ENCODE results near the gene PLEKHB2. TPM values are rescaled to one million over a fixed set of nuclear protein-coding genes. Genes with fewer than 3 reads are reported as not detected.

Gene PLEKHB2
- total and polyA plus RNA-seq, 10 of the 15 experiments (the other 5 are each of a cell fraction or from before 2014, with no cell fraction given), result 12.3 to 55.6 (median 26.2) TPM

DNA sequence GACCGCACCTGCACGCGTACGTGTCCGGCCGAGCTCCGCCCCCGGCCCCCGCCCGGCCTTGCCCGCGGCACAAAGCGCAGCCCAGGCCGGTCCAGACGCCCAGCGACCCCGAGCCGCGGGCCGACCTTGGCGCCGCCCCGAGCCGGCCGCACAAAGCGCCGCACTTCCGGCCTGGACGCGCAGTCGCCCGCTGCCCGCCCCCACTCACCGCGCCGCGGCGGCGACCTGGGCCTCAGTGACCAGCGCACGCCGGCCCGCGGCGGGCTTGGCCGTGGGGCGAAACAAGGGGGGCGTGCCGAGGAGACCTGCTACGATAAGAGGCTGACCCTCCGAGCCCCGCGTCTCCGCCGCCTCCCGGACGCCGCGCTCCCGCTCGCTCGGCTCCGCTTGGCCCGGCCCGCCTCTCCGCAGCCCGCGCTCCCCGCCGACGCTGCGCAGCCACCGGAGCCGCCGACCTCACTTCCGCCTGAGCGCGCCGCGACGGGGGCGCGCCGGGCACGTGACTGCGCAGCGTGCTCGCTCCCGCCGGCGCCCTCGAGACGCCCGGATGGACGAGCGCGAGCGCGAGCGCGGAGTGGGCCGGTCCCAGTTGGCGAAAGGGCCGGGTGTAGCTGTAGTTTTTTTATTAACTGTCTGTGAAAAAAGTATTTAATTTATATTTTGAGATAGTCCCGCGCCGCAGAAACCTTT, 12.0 kb upstream of the PLEKHB2 start, which contains the start of gene FAM168B (continued):
- TF ChIP-seq, protein P1, sequence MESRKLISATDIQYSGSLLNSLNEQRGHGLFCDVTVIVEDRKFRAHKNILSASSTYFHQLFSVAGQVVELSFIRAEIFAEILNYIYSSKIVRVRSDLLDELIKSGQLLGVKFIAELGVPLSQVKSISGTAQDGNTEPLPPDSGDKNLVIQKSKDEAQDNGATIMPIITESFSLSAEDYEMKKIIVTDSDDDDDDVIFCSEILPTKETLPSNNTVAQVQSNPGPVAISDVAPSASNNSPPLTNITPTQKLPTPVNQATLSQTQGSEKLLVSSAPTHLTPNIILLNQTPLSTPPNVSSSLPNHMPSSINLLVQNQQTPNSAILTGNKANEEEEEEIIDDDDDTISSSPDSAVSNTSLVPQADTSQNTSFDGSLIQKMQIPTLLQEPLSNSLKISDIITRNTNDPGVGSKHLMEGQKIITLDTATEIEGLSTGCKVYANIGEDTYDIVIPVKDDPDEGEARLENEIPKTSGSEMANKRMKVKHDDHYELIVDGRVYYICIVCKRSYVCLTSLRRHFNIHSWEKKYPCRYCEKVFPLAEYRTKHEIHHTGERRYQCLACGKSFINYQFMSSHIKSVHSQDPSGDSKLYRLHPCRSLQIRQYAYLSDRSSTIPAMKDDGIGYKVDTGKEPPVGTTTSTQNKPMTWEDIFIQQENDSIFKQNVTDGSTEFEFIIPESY (IDR thresholded peaks at IDR 0.05), result no peak; the same call in 1 of the 2 replicates
- TF ChIP-seq, protein P2, sequence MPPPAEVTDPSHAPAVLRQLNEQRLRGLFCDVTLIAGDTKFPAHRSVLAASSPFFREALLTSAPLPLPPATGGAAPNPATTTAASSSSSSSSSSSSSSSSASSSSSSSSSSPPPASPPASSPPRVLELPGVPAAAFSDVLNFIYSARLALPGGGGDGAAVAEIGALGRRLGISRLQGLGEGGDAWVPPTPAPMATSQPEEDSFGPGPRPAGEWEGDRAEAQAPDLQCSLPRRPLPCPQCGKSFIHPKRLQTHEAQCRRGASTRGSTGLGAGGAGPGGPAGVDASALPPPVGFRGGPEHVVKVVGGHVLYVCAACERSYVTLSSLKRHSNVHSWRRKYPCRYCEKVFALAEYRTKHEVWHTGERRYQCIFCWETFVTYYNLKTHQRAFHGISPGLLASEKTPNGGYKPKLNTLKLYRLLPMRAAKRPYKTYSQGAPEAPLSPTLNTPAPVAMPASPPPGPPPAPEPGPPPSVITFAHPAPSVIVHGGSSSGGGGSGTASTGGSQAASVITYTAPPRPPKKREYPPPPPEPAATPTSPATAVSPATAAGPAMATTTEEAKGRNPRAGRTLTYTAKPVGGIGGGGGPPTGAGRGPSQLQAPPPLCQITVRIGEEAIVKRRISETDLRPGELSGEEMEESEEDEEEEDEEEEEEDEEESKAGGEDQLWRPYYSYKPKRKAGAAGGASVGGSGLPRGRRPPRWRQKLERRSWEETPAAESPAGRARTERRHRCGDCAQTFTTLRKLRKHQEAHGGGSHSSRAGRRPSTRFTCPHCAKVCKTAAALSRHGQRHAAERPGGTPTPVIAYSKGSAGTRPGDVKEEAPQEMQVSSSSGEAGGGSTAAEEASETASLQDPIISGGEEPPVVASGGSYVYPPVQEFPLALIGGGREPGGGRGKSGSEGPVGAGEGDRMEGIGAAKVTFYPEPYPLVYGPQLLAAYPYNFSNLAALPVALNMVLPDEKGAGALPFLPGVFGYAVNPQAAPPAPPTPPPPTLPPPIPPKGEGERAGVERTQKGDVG (CRISPR knock-in tag; IDR thresholded peaks at IDR 0.05), result no peak
- TF ChIP-seq MEF2A (IDR thresholded peaks at IDR 0.05; ENCODE audit: insufficient read depth, low read depth, low read length) (0 out of 2 replicates have a peak, but pooled peaks have one; percentile 4), ZNF217 (IDR thresholded peaks at IDR 0.05) (peak; percentile 82), RELA (IDR thresholded peaks at IDR 0.05; ENCODE audit: borderline replicate concordance, partially characterized antibody) (peak; percentile 33), CREB1 (IDR thresholded peaks at IDR 0.05; ENCODE audit: low read depth) (peak; percentile 39; the same call in 1 of the 2 replicates), SUPT20H (IDR thresholded peaks at IDR 0.05; ENCODE audit: borderline replicate concordance, control insufficient read depth, low read depth, low read length) (no peak), MTA2 (IDR thresholded peaks at IDR 0.05; ENCODE audit: low read depth) (no peak), SMAD1 (IDR thresholded peaks at IDR 0.05; ENCODE audit: low read depth, partially characterized antibody) (no peak), SRF (IDR thresholded peaks at IDR 0.05; ENCODE audit: low read depth in 2 of 2, low read length in 2 of 2) (no peak), GABPA (IDR thresholded peaks at IDR 0.05; ENCODE audit: low read depth) (0 out of 2 replicates have a peak, but pooled peaks have one; percentile 2), FOXK2 (IDR thresholded peaks at IDR 0.05) (no peak), CREM (IDR thresholded peaks at IDR 0.05; ENCODE audit: low read depth) (peak; percentile 33; the same call in 1 of the 2 replicates), NFYB (IDR thresholded peaks at IDR 0.05; ENCODE audit: insufficient read depth, low read depth, low read length) (no peak), NBN (IDR thresholded peaks at IDR 0.05) (no peak), MEF2B (IDR thresholded peaks at IDR 0.05; ENCODE audit: partially characterized antibody, poor library complexity, severe bottlenecking) (no peak), ZNF24 (IDR thresholded peaks at IDR 0.05) (peak; percentile 35; the same call in 1 of the 2 replicates)
- TF ChIP-seq, protein P3, sequence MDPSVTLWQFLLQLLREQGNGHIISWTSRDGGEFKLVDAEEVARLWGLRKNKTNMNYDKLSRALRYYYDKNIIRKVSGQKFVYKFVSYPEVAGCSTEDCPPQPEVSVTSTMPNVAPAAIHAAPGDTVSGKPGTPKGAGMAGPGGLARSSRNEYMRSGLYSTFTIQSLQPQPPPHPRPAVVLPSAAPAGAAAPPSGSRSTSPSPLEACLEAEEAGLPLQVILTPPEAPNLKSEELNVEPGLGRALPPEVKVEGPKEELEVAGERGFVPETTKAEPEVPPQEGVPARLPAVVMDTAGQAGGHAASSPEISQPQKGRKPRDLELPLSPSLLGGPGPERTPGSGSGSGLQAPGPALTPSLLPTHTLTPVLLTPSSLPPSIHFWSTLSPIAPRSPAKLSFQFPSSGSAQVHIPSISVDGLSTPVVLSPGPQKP (IDR thresholded peaks at IDR 0.05; ENCODE audit: low read depth, low read length), result no peak
- TF ChIP-seq, protein P4, sequence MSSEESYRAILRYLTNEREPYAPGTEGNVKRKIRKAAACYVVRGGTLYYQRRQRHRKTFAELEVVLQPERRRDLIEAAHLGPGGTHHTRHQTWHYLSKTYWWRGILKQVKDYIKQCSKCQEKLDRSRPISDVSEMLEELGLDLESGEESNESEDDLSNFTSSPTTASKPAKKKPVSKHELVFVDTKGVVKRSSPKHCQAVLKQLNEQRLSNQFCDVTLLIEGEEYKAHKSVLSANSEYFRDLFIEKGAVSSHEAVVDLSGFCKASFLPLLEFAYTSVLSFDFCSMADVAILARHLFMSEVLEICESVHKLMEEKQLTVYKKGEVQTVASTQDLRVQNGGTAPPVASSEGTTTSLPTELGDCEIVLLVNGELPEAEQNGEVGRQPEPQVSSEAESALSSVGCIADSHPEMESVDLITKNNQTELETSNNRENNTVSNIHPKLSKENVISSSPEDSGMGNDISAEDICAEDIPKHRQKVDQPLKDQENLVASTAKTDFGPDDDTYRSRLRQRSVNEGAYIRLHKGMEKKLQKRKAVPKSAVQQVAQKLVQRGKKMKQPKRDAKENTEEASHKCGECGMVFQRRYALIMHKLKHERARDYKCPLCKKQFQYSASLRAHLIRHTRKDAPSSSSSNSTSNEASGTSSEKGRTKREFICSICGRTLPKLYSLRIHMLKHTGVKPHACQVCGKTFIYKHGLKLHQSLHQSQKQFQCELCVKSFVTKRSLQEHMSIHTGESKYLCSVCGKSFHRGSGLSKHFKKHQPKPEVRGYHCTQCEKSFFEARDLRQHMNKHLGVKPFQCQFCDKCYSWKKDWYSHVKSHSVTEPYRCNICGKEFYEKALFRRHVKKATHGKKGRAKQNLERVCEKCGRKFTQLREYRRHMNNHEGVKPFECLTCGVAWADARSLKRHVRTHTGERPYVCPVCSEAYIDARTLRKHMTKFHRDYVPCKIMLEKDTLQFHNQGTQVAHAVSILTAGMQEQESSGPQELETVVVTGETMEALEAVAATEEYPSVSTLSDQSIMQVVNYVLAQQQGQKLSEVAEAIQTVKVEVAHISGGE (CRISPR knock-in tag; IDR thresholded peaks at IDR 0.05), result peak; percentile 51; the same call in 1 of the 2 replicates

Data from GM12878 (cell line).